Prostate gland (tissue), 2 donors: ENCODE measurements around the gene NCKIPSD.

Source experiments
- CTCF ChIP-seq, 4 experiments: fragments of 200-600 bp in 2 of 4; fragments of 450-650 bp in 2 of 4; sonication (generic) in 2 of 4; IDR thresholded peaks; 1 replicate in 3 of 4; 2 replicates in 1 of 4; pipeline ENCODE4 v1.5.1; 2016 to 2019; ENCODE audit warnings: antibody characterized with exemption in 4 of 4, mild to moderate bottlenecking in 2 of 4, moderate library complexity in 2 of 4
- POLR2A ChIP-seq: fragments of 450-650 bp; IDR thresholded peaks from one replicate; pipeline ENCODE4 v1.6.1; 2016; ENCODE audit warnings: antibody characterized with exemption, mild to moderate bottlenecking

GRCh38 chr3:48707157-48707556 lies 21.4 kb upstream of the NCKIPSD start:
- TF ChIP-seq CTCF (IDR thresholded peaks at IDR 0.05) = no peak
- TF ChIP-seq POLR2A = no peak
